Aorta (tissue), 5 donors: ENCODE results near the gene ACAT2. TPM values are rescaled to one million over a fixed set of nuclear protein-coding genes. Genes with fewer than 3 reads are reported as not detected.
A peak's percentile ranks its signal among the peaks of the same experiment; 100 is the strongest.

ENCODE experiments used
- ATAC-seq: fragments of 200-7000 bp; cut with Tn5 transposase; one replicate; pipeline ENCODE4 v1.9.1; 2022; ENCODE audit warnings: moderate library complexity; ENCODE audit not compliant: low FRiP score
- DNase-seq, 2 donors: peaks; one replicate each; pipeline ENCODE4 v3.0.0-alpha.2; 2020
- H3K27ac ChIP-seq, 2 donors: one replicate each; pipeline ENCODE4 v1.5.1; 2013; ENCODE audit warnings: low read length in 2 of 2, mild to moderate bottlenecking in 2 of 2, moderate library complexity in 2 of 2, control low read depth in 1 of 2, inconsistent platforms in 1 of 2, low read depth in 1 of 2
- H3K27me3 ChIP-seq, 2 donors: one replicate each; pipeline ENCODE4 v1.6.1; 2013; ENCODE audit warnings: control low read depth in 1 of 2, low read length in 1 of 2, mild to moderate bottlenecking in 1 of 2, moderate library complexity in 1 of 2; ENCODE audit not compliant: insufficient read depth in 2 of 2, control insufficient read depth in 1 of 2
- H3K36me3 ChIP-seq, 2 donors: one replicate each; pipeline ENCODE4 v1.6.1; 2013; ENCODE audit warnings: control low read depth in 1 of 2, low read length in 1 of 2, mild to moderate bottlenecking in 1 of 2; ENCODE audit not compliant: insufficient read depth in 2 of 2, control insufficient read depth in 1 of 2
- H3K4me1 ChIP-seq, 2 donors: one replicate each; pipeline ENCODE4 v1.6.1; 2013; ENCODE audit warnings: low read length in 2 of 2, control low read depth in 1 of 2, mild to moderate bottlenecking in 1 of 2, moderate library complexity in 1 of 2; ENCODE audit not compliant: insufficient read depth in 2 of 2, control insufficient read depth in 1 of 2
- H3K4me3 ChIP-seq, 2 donors: one replicate each; pipeline ENCODE4 v1.5.1; 2013; ENCODE audit warnings: low read length in 2 of 2, control low read depth in 1 of 2, mild to moderate bottlenecking in 1 of 2
- H3K9me3 ChIP-seq: one replicate; pipeline ENCODE4 v1.6.1; 2013; ENCODE audit warnings: mild to moderate bottlenecking, low read length; ENCODE audit not compliant: control insufficient read depth
- WGBS, 2 donors: extraction: QIAGEN DNeasy Blood & Tissue Kit; methylation state at CpG; one replicate each; pipeline ENCODE4 v1.1.7; 2013; 5-methylcytosine and 5-hydroxymethylcytosine counted together
- intact Hi-C, 2 donors: fragments of 100-400 bp; cut with DNase I; formaldehyde crosslinking; loops; one replicate each; pipeline versions ENCODE4 v1.14.2 to v1.15.0; 2022
- polyA plus RNA-seq, 2 donors: library from polyadenylated mRNA; stranded (reverse); fragments of 200-250 nt; gene quantifications; one replicate each; pipeline ENCODE4 v1.2.3, GENCODE V29; 2013
- total RNA-seq, 2 donors: library from RNA; stranded (reverse); fragmentation: NEBNext Ultra II Directional; extraction: Animal tissue kit (Norgen Biotek cat#: 25700); gene quantifications; one replicate each; pipeline ENCODE4 v1.2.1, GENCODE V29; 2021
- donor health status: healthy with polysubstance abuse.
- donor health status: Bipolar disorder and iron deficiency.
- donor health status: DM: no; HTN: no; CAD: no.
- donor health status: DM: no; HTN: no; CAD: no.
- donor health status: DM: yes; HTN: yes; CAD: no.

ACAT2 gene
- total and polyA plus RNA-seq, 4 donors, result 13.0 to 21.4 (median 17.6) TPM

- intact Hi-C loops, result no loop called here
- no peak overlapping the region for H3K4me3 ChIP-seq
- ATAC-seq, result no peak
- DNase-seq, result no peak
- no peaks in the 10 kb centered on the region for H3K9me3 ChIP-seq
- H3K4me1 ChIP-seq, result no peaks in the 10 kb centered on the region
- H3K27me3 ChIP-seq, result no peaks in the 10 kb centered on the region
- peaks cover 3 to 6% of the 10 kb centered on the region in 2 donors for H3K36me3 ChIP-seq
- H3K27ac ChIP-seq, result no peak overlapping the region
These were observed 5.1 kb downstream of the ACAT2 start for GRCh38 chr6:159766906-159767305.

GRCh38 chr6:159769470-159769869, 7.6 kb downstream of the ACAT2 start:
- no peak for DNase-seq
- Histone ChIP-seq H3K27ac (no peak overlapping the region), H3K4me1 (no peaks in the 10 kb centered on the region), H3K9me3 (no peaks in the 10 kb centered on the region), H3K27me3 (no peaks in the 10 kb centered on the region), H3K4me3 (no peak overlapping the region), H3K36me3 (peaks cover 3 to 6% of the 10 kb centered on the region in 2 donors)
- intact Hi-C loops, result no loop called here
- no peak for ATAC-seq

DNA sequence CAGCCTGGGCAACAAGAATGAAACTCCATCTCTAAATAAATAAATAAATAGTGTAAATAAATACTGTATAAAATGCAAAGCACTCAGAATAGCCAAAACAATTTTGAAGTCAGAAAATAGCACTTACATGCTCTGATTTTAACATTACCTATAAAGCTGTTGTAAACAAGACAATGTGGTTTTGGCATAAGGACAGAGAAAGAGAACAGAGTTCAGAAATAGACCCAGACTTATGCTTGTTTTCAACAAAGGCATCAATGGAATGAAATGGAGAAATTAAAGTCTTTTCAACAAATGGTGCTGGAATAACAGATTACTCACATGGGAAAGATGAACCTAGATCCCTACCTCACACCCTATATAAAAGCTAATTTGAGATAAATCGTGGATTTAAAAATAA, 10.4 kb downstream of the ACAT2 start:
- Histone ChIP-seq H3K27me3 (no peaks in the 10 kb centered on the region), H3K4me1 (no peaks in the 10 kb centered on the region), H3K4me3 (no peak overlapping the region), H3K36me3 (peaks cover 3 to 9% of the 10 kb centered on the region in 2 donors), H3K9me3 (no peaks in the 10 kb centered on the region), H3K27ac (no peak overlapping the region)
- DNase-seq, result no peak
- intact Hi-C loops, result no loop called here
- 1 to 41% methylated on average over 1 of the region's 1 CpG for WGBS, 2 donors
- ATAC-seq, result no peak

GRCh38 chr6:159777240-159777904, 15.5 kb downstream of the ACAT2 start:
- peaks cover 5% of the 10 kb centered on the region in 2 donors for H3K36me3 ChIP-seq
- DNase-seq (peak in 1 of 2 donors; percentile 22), ATAC-seq (no peak)
- H3K27ac ChIP-seq, result no peak overlapping the region
- H3K4me1 ChIP-seq, result no peaks in the 10 kb centered on the region
- 77 to 81% methylated on average over 7 of the region's 7 CpGs for WGBS, 2 donors
- H3K4me3 ChIP-seq, result no peak overlapping the region
- intact Hi-C loops, result no loop called here
- H3K9me3 ChIP-seq, result no peaks in the 10 kb centered on the region
- H3K27me3 ChIP-seq, result no peaks in the 10 kb centered on the region

- peaks cover 5 to 8% of the 10 kb centered on the region in 2 donors for H3K36me3 ChIP-seq
- H3K4me3 ChIP-seq, result no peak overlapping the region
- DNase-seq, result no peak
- H3K27ac ChIP-seq, result no peak overlapping the region
- H3K4me1 ChIP-seq, result no peaks in the 10 kb centered on the region
- WGBS, 2 donors, result 27 to 28% methylated on average over 1 of the region's 1 CpG
- H3K27me3 ChIP-seq, result no peaks in the 10 kb centered on the region
- intact Hi-C loops, result no loop called here
- no peak for ATAC-seq
- no peaks in the 10 kb centered on the region for H3K9me3 ChIP-seq
These were observed 16.3 kb downstream of the ACAT2 start for GRCh38 chr6:159778131-159778530.

- Histone ChIP-seq H3K27ac (no peak overlapping the region), H3K36me3 (peaks cover 5 to 8% of the 10 kb centered on the region in 2 donors), H3K4me3 (no peak overlapping the region), H3K4me1 (no peaks in the 10 kb centered on the region), H3K27me3 (no peaks in the 10 kb centered on the region), H3K9me3 (no peaks in the 10 kb centered on the region)
- ATAC-seq (no peak), DNase-seq (peak in 1 of 2 donors; percentile 20)
- 53 to 66% methylated on average over 3 of the region's 3 CpGs for WGBS, 2 donors
- intact Hi-C loops, result no loop called here
These were observed 16.8 kb downstream of the ACAT2 start for GRCh38 chr6:159778542-159779103.

DNA sequence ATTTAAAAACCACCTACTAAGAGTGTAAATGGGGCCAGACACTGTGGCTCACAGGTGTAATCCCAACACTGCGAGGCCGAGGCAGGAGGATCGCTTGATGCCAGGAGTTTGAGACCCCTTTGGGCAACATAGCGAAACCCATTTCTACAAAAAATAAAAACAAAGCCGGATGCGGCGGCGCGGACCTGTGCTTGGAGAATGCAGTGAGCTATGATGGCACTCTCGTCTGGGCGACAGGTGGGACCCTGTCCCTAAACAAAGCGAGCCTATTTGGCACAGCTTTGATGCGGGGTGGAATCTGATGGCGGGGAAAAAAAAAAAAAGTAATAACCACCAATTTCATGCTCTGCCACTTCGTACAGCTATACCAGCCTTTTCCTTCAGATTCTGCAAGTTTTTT, 26.4 kb downstream of the ACAT2 start:
- Histone ChIP-seq H3K36me3 (peaks cover 0 to 3% of the 10 kb centered on the region in 2 donors), H3K9me3 (no peaks in the 10 kb centered on the region), H3K4me1 (peaks cover 0 to 3% of the 10 kb centered on the region in 2 donors), H3K27ac (no peak overlapping the region), H3K4me3 (peak overlapping the region; percentile 59 to 82), H3K27me3 (no peaks in the 10 kb centered on the region)
- intact Hi-C loops, result no loop called here
- DNase-seq, result no peak
- WGBS, 2 donors, result 31 to 35% methylated on average over 15 of the region's 15 CpGs
- ATAC-seq, result no peak

GRCh38 chr6:159788753-159789376, 27.0 kb downstream of the ACAT2 start:
- Histone ChIP-seq H3K27ac (peak overlapping the region; percentile 10 to 72), H3K36me3 (peaks cover 0 to 3% of the 10 kb centered on the region in 2 donors), H3K9me3 (no peaks in the 10 kb centered on the region), H3K4me1 (peaks cover 0 to 3% of the 10 kb centered on the region in 2 donors), H3K27me3 (no peaks in the 10 kb centered on the region), H3K4me3 (peak overlapping the region; percentile 59 to 82)
- ATAC-seq (peak; percentile 1), DNase-seq (peak; percentile 61 to 81)
- 0 to 1% methylated on average over 59 to 60 of the region's 60 CpGs for WGBS, 2 donors
- intact Hi-C loops, result loop anchor here (1.0 kb wide), 2 partner anchors 62 to 96 kb away; partner anchors contain the start of genes SOD2 (in 1 of the 2) and WTAP (in 1 of the 2)
